ENCODE data around the gene TBC1D22A. TPM values are rescaled to one million over a fixed set of nuclear protein-coding genes. Genes with fewer than 3 reads are reported as not detected.
A peak's percentile ranks its signal among the peaks of the same experiment; 100 is the strongest.

Gene TBC1D22A
- total and polyA plus RNA-seq, 11 donors: 9.4 to 30.7 (median 18.6) TPM

DNA sequence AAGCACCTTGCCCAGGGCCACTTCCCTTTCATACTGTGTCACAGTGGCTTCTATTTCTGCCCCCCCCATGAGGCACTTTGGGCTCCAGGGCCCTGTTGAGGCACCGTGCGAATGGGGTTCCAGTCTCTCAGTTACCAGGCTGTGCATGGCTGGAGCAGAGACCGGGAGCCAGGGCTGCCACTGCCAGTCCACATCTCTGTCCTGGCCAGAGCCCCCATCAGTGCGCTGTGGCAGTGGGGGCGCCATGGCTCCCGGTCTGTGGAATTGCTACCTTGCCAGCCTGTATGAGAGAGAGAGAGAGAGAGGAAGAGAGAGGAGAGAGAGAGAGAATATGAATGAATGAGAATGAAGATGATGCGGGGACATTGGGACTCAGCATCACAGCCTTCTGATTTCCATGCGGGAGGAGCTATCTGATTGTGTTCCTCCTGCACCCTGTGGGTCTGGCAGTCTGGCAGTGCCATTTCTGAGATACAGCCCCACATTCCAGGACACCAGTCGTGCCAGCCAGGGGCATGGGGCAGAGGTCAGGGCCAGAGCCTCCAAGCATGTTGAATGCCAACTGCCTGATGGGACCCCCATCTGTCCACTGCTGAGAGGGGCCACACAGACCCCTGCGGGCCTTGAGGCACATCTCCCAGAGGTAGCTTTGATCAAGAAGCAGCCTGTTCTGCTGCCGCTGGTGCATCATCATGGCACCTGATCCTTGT lies 279.8 kb downstream of the TBC1D22A start:
- H3K27ac ChIP-seq: no peak overlapping the region
- 91 to 95% (median 93%) methylated on average over 10 to 11 of the region's 11 CpGs for WGBS, 4 donors
- TF ChIP-seq, protein P1, sequence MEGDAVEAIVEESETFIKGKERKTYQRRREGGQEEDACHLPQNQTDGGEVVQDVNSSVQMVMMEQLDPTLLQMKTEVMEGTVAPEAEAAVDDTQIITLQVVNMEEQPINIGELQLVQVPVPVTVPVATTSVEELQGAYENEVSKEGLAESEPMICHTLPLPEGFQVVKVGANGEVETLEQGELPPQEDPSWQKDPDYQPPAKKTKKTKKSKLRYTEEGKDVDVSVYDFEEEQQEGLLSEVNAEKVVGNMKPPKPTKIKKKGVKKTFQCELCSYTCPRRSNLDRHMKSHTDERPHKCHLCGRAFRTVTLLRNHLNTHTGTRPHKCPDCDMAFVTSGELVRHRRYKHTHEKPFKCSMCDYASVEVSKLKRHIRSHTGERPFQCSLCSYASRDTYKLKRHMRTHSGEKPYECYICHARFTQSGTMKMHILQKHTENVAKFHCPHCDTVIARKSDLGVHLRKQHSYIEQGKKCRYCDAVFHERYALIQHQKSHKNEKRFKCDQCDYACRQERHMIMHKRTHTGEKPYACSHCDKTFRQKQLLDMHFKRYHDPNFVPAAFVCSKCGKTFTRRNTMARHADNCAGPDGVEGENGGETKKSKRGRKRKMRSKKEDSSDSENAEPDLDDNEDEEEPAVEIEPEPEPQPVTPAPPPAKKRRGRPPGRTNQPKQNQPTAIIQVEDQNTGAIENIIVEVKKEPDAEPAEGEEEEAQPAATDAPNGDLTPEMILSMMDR (IDR thresholded peaks at IDR 0.05): no peak
- TF ChIP-seq POLR2A (IDR thresholded peaks at IDR 0.05): no peak
- no peaks in the 10 kb centered on the region for H3K9me3 ChIP-seq
- DNase-seq (peak in 2 of 5 donors; percentile 16 to 44), ATAC-seq (no peak)
- no peak overlapping the region for H3K4me3 ChIP-seq
- peaks cover 0 to 4% (median 0%) of the 10 kb centered on the region in 12 donors for H3K4me1 ChIP-seq
- peaks cover 0 to 8% (median 0%) of the 10 kb centered on the region in 9 donors for H3K36me3 ChIP-seq
- intact Hi-C loops (cut with DNase I): loop anchor here in 1 of 10 donors (10.0 kb wide), 1 partner anchor 63 kb away; no protein-coding TSS in a partner anchor
- H3K27me3 ChIP-seq: no peaks in the 10 kb centered on the region

DNA sequence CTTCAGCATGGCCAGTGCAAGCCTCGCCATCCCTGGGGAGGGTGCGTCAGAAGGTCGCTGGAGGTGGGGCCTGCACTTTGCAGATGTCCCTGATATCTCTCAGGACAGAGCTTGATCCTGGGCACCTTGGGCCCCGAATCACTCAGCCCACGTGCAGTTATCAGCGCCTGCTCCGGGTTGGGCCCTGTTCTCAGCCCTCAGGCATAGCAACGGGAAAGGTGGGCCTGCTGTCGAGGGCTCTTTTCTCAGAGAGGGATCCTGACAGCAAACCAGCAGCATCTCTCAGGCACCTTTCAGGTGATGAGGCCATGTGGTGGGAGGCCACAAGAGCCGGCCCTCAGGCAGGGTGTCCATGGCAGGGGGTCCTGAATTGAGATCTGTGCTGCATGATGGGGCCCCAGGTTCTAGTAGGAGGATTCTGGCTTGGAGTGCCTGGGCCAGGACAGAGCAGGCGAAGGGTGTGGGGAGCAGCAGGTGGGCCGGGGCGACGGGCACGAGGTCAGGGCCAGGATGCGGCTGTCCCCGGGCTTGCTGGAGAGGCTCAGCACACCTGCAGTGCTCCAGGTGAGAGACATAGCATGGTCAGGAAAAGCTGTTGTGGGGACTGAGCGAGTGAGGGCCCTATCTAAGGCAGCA lies 280.5 kb downstream of the TBC1D22A start:
- Histone ChIP-seq H3K4me3 (no peak overlapping the region), H3K27ac (no peak overlapping the region), H3K27me3 (no peaks in the 10 kb centered on the region), H3K4me1 (peaks cover 0 to 4% (median 0%) of the 10 kb centered on the region in 12 donors), H3K9me3 (no peaks in the 10 kb centered on the region), H3K36me3 (peaks cover 0 to 7% (median 0%) of the 10 kb centered on the region in 9 donors)
- no peak for ATAC-seq
- TF ChIP-seq POLR2A (IDR thresholded peaks at IDR 0.05): no peak
- TF ChIP-seq, protein P1 (IDR thresholded peaks at IDR 0.05): no peak
- peak in 2 of 5 donors; percentile 16 to 47 for DNase-seq
- WGBS, 4 donors: 94 to 98% (median 95%) methylated on average over 9 to 18 of the region's 18 CpGs
- intact Hi-C loops (cut with DNase I): loop anchor here in 1 of 10 donors (10.0 kb wide), 1 partner anchor 62 kb away; no protein-coding TSS in a partner anchor

DNA sequence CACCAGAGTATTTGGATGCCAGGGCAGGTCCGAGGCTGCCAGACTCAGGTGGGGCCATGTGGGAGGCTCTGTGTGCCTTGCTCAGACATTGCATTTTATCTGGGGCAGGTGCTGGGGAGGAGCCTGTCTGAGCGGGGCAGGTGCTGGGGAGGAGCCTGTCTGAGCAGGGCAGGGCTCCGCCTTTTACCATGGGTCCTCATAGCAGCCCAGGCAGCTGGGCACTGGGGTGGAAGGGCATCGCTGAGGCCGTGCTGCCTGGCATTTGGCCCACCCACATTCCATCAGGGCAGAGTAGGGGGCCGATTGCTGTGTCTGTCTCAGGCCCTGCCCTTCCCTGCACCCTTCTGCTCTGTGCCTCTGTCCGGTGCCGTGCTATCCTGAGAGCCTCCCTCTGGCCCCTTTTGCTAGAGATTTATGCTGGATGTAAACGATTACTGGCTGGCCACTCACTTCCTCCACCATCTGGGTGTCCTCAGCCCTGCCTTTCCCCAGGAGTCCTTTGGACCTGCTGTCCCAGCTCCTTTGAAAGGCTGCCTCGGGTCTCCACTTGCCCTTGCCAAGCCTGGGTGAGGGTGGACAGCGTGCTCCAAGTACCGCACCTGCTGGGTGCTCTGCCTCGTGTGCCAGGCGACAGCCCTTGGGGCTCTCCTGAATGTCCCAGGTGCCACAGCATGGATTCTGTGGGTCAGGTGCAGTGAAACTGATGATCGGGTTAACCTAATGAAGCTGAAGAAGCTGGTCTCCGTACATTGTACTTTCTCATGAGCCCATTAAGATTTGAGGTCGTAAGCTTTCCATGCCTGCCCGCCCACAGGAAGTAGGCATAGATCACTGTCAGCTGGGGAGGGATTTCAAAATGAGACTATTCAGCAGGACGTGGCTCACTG lies 281.6 kb downstream of the TBC1D22A start:
- TF ChIP-seq, protein P1 (IDR thresholded peaks at IDR 0.05): no peak
- no peak for TF ChIP-seq POLR2A (IDR thresholded peaks at IDR 0.05)
- Histone ChIP-seq H3K27me3 (no peaks in the 10 kb centered on the region), H3K27ac (no peak overlapping the region), H3K9me3 (no peaks in the 10 kb centered on the region), H3K36me3 (no peaks in the 10 kb centered on the region), H3K4me3 (no peak overlapping the region), H3K4me1 (peaks cover 0 to 4% (median 0%) of the 10 kb centered on the region in 12 donors)
- intact Hi-C loops (cut with DNase I): loop anchor here in 1 of 10 donors (10.0 kb wide), 1 partner anchor 61 kb away; no protein-coding TSS in a partner anchor
- DNase-seq (peak in 2 of 5 donors; percentile 17 to 58), ATAC-seq (peak in 1 of 4 donors; percentile 20)
- WGBS, 4 donors: 76 to 85% (median 76%) methylated on average over 14 to 19 of the region's 19 CpGs

All from heart left ventricle (tissue), 16 donors.